ENCODE measurements around the gene ERC2.

The ERC2 gene

DNA sequence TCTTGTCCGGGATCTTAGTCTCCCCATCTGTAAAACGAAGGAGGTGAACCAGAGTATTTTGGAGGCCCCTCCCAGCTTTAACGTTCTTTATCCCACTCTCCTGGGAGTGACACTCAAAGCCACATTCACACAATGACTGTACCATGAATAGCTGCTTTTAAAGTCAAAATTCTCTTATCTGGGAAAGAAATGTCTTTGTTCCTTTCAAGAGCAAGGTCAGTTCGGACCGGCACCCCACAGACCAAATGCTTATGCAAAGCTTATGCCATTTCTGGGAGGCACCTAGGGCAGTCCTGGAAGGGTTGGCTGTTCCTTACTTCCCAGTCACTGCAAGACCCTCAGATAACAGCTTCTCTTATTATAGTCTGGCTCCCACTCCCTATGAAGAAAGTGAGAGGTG lies 927.7 kb downstream of the ERC2 start:
- Histone ChIP-seq H3K27me3 (ENCODE audit: low read length) (no peaks in the 10 kb centered on the region), H3K9me2 (replicated peaks; ENCODE audit: insufficient read depth, low read length) (no peaks in the 10 kb centered on the region), H3K4me2 (ENCODE audit: low read depth, low read length, poor library complexity, severe bottlenecking) (no peak overlapping the region), H2AFZ (ENCODE audit: low read depth, low read length, severe bottlenecking) (no peak overlapping the region), H3K9ac (ENCODE audit: low read length) (no peak overlapping the region), H3K4me3 (ENCODE audit: insufficient read depth, low read length, poor library complexity, severe bottlenecking) (no peak overlapping the region), H3K79me2 (ENCODE audit: insufficient read depth, low read length) (no peaks in the 10 kb centered on the region), H3K27ac (ENCODE audit: low read depth, low read length) (no peak overlapping the region), H3F3A (ENCODE audit: insufficient read depth) (no peaks in the 10 kb centered on the region), H3K9me3 (ENCODE audit: insufficient read depth, low read length) (no peaks in the 10 kb centered on the region), H3K36me3 (ENCODE audit: low read length) (no peaks in the 10 kb centered on the region), H4K20me1 (ENCODE audit: low read depth, low read length) (no peaks in the 10 kb centered on the region)
- TF ChIP-seq EZH2phosphoT487 (conservative IDR thresholded peaks at IDR 0.05; ENCODE audit: low read length): no peak
- TF ChIP-seq, protein P1, sequence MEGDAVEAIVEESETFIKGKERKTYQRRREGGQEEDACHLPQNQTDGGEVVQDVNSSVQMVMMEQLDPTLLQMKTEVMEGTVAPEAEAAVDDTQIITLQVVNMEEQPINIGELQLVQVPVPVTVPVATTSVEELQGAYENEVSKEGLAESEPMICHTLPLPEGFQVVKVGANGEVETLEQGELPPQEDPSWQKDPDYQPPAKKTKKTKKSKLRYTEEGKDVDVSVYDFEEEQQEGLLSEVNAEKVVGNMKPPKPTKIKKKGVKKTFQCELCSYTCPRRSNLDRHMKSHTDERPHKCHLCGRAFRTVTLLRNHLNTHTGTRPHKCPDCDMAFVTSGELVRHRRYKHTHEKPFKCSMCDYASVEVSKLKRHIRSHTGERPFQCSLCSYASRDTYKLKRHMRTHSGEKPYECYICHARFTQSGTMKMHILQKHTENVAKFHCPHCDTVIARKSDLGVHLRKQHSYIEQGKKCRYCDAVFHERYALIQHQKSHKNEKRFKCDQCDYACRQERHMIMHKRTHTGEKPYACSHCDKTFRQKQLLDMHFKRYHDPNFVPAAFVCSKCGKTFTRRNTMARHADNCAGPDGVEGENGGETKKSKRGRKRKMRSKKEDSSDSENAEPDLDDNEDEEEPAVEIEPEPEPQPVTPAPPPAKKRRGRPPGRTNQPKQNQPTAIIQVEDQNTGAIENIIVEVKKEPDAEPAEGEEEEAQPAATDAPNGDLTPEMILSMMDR (IDR thresholded peaks at IDR 0.05; ENCODE audit: insufficient read depth, low read length, poor library complexity, severe bottlenecking): no peak

DNA sequence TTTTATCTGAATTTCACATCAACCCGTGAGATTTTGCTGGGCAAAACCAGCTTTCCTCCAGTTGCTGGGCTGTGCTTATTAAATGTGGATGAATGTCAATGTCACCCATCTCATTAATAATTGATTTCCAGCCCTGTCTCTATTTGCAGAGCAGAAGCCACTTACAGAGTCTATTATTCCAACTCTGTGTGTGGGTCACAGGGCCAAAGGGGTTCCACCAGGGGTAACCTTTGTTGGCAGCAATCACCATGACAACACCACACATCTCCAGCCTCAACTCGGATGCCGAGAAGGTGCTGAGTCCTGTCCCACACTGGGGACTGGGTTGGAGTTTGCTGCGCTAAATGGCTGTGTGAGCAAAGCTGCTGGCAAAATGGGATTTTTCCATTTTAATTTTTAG lies 930.1 kb downstream of the ERC2 start:
- TF ChIP-seq, protein P1 (IDR thresholded peaks at IDR 0.05; ENCODE audit: insufficient read depth, low read length, poor library complexity, severe bottlenecking): no peak
- TF ChIP-seq EZH2phosphoT487 (conservative IDR thresholded peaks at IDR 0.05; ENCODE audit: low read length): no peak
- H3K79me2 ChIP-seq (ENCODE audit: insufficient read depth, low read length): no peaks in the 10 kb centered on the region
- H2AFZ ChIP-seq (ENCODE audit: low read depth, low read length, severe bottlenecking): no peak overlapping the region
- no peaks in the 10 kb centered on the region for H3F3A ChIP-seq (ENCODE audit: insufficient read depth)
- no peaks in the 10 kb centered on the region for H3K9me3 ChIP-seq (ENCODE audit: insufficient read depth, low read length)
- no peak overlapping the region for H3K4me2 ChIP-seq (ENCODE audit: low read depth, low read length, poor library complexity, severe bottlenecking)
- no peaks in the 10 kb centered on the region for H3K9me2 ChIP-seq (replicated peaks; ENCODE audit: insufficient read depth, low read length)
- no peaks in the 10 kb centered on the region for H4K20me1 ChIP-seq (ENCODE audit: low read depth, low read length)
- no peaks in the 10 kb centered on the region for H3K36me3 ChIP-seq (ENCODE audit: low read length)
- no peak overlapping the region for H3K27ac ChIP-seq (ENCODE audit: low read depth, low read length)
- no peaks in the 10 kb centered on the region for H3K27me3 ChIP-seq (ENCODE audit: low read length)
- no peak overlapping the region for H3K9ac ChIP-seq (ENCODE audit: low read length)
- H3K4me3 ChIP-seq (ENCODE audit: insufficient read depth, low read length, poor library complexity, severe bottlenecking): no peak overlapping the region

DNA sequence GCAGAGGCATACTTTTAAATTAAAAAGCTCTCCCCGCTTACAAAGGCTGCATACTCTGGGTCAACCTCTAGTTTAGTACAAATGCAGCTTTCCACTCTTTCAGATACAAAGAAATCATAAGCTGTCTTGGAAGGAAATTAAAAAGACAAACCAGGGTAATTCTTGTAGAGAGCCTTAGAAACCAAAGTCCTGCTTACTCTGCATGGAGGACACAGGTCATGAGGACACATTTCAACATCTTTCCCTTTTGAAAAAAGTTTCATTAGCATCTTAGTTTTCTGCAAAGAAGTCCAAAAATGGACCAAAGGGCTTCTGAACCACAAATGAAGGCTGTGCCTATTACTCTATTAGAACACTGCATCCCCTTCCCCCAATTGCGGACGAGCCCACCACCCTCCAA lies 930.7 kb downstream of the ERC2 start:
- Histone ChIP-seq H3K4me2 (ENCODE audit: low read depth, low read length, poor library complexity, severe bottlenecking) (no peak overlapping the region), H3K27ac (ENCODE audit: low read depth, low read length) (no peak overlapping the region), H2AFZ (ENCODE audit: low read depth, low read length, severe bottlenecking) (no peak overlapping the region), H3F3A (ENCODE audit: insufficient read depth) (no peaks in the 10 kb centered on the region), H3K36me3 (ENCODE audit: low read length) (no peaks in the 10 kb centered on the region), H3K27me3 (ENCODE audit: low read length) (no peaks in the 10 kb centered on the region), H3K9me3 (ENCODE audit: insufficient read depth, low read length) (no peaks in the 10 kb centered on the region), H3K9me2 (replicated peaks; ENCODE audit: insufficient read depth, low read length) (no peaks in the 10 kb centered on the region), H4K20me1 (ENCODE audit: low read depth, low read length) (no peaks in the 10 kb centered on the region), H3K4me3 (ENCODE audit: insufficient read depth, low read length, poor library complexity, severe bottlenecking) (no peak overlapping the region), H3K79me2 (ENCODE audit: insufficient read depth, low read length) (no peaks in the 10 kb centered on the region), H3K9ac (ENCODE audit: low read length) (no peak overlapping the region)
- TF ChIP-seq EZH2phosphoT487 (conservative IDR thresholded peaks at IDR 0.05; ENCODE audit: low read length): no peak
- TF ChIP-seq, protein P1 (IDR thresholded peaks at IDR 0.05; ENCODE audit: insufficient read depth, low read length, poor library complexity, severe bottlenecking): no peak

Data from SU-DHL-6 (cell line).